IPS-18c (cell line): ENCODE data around the gene CCIN.
"Not testable (repeated sequence)": the region's sequence is repeated elsewhere in the genome, so short reads cannot be mapped to it uniquely, and the experiment has no call there.

Experiments used
- H3K4me3 ChIP-seq: 2 replicates; pipeline ENCODE4 v1.7.0; 2013; ENCODE audit warnings: low read depth, mild to moderate bottlenecking, low read length, moderate library complexity; ENCODE audit not compliant: insufficient read depth
- H3K9me3 ChIP-seq: one replicate; pipeline ENCODE4 v1.6.1; 2013; ENCODE audit warnings: mild to moderate bottlenecking, low read length, moderate library complexity; ENCODE audit not compliant: control insufficient read depth, insufficient read depth

CCIN gene

DNA sequence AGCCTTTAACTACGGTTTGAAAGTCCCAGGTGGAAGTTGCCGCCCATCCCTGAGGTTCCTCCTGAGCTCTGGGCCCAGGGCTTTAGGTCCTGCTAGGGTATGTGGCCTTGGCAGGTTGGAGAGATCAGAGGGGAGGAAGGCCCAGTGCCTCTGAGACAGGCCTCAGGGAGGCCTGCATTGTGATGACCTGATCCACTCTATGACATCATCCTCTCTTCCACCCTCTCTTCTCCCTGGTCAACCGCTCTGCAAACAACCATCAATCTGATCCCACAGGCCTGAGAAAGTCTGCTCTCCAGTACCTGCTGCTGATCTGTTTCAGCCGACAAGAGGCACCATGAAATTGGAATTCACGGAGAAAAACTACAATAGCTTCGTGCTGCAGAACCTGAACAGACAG lies at the start of gene CCIN:
TSS of gene CCIN (plus strand) at position 223 of the 400 bp plus-strand sequence. CDS start at position 338, 115 bp downstream.
- Histone ChIP-seq H3K9me3 (peaks cover 2% of the 10 kb centered on the region), H3K4me3 (no peak within 1 kb of the TSS)

DNA sequence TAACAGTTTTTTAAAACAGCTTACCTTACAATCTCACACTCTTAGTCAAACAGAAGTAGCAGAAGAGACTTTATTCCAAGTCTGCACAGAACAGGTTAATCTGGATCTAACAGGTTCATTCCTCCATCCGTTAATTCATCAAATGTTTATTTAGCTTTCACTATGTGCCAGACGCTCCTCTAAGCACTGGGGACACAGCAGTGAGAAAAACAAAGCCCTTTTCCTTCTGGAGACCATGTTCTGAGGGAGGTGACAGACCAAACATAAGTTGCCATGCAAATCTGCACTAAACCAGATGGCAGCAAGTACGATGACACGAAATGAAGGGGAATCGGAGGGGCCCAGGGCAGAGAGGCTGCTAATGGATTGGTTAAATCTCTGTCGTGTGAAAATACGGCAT lies 49.7 kb upstream of the CCIN start:
- no peak overlapping the region for H3K4me3 ChIP-seq

DNA sequence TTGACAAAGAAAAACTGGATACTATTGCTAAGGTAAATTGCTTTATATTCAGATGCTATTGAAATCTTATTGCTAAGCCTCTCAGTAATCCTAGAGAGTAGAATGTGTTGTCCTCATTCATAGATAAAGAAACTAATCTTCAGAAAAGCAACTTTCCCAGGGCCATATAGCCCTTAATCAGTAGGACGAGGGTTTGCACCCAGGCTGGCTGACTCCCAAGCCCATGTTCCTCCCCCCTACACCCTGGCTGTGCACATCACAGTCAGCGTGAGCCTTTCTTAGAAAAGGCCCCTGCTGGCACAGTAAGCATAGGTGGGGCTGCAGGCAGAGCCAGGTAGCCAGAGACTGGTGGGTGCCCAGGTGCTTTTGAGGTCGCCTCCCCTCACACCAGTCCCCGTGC lies 48.5 kb upstream of the CCIN start:
- Histone ChIP-seq H3K9me3 (no peaks in the 10 kb centered on the region), H3K4me3 (no peak overlapping the region)

More for the DNA sequence above, 49.7 kb upstream of the CCIN start:
- no peaks in the 10 kb centered on the region for H3K9me3 ChIP-seq

GRCh38 chr9:36121971-36122370 lies 47.2 kb upstream of the CCIN start:
- H3K4me3 ChIP-seq, result no peak overlapping the region
- no peaks in the 10 kb centered on the region for H3K9me3 ChIP-seq

GRCh38 chr9:36123515-36123914 lies 45.7 kb upstream of the CCIN start:
- H3K9me3 ChIP-seq, result no peaks in the 10 kb centered on the region
- no peak overlapping the region for H3K4me3 ChIP-seq

- Histone ChIP-seq H3K4me3 (no peak overlapping the region), H3K9me3 (no peaks in the 10 kb centered on the region)
Measured at GRCh38 chr9:36125062-36125855, 43.9 kb upstream of the CCIN start.

DNA sequence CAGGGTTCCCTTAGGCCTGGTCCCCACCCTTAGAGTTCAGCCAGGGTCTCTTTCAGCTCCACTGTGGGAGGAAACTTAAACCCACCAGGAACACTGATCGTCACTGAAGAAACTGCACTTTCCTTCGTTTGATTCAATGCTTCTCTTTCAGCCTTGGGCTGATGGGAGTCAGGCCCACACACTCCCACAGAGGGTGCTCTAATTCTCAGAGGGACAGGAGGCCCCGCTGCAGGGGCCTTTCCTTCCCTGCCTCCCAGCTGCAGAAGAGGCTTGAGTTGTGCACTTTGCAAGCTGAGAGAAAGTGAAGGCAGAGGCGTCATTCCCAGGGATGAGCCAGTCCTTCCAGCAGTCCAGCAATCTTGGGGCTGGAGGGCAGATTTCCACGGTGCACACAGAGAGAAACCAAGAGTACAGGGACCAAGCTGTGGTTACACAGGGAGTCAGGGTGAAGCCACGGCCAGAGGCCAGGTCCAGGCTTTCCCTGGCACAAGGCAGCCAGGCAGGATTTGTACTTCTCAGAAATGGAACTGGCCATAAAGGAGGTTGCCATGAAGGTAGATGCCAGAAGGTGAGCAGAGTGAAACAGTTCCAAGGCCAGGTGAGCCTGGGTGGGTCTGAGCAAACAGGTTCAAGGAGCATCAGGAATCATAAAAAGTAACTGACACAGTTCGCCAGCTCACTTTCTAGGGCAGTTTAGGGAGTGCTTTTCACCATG lies 43.0 kb upstream of the CCIN start:
- no peak overlapping the region for H3K4me3 ChIP-seq
- no peaks in the 10 kb centered on the region for H3K9me3 ChIP-seq

- H3K9me3 ChIP-seq, result no peaks in the 10 kb centered on the region
- H3K4me3 ChIP-seq, result no peak overlapping the region
Measured at GRCh38 chr9:36127652-36128244, 41.4 kb upstream of the CCIN start.

DNA sequence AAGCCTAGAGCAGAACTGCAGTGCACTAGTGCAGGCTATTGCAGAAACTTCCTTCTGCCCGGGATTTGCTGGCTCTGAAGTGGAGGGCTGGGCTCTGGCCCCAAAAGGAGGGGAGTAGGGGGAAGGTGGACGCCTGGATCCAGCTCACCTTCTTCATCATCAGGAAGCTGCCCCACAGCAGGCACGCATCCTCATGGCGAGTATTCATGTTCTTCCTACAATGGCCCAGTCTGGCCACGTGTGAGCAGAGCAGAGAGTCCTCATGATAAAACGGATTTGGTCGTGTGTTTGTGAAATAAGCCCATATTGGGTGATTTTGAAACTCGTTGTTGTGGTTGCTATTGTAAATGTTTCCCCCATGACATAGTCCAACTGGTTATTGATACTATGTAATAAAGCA lies 40.8 kb upstream of the CCIN start:
- no peak overlapping the region for H3K4me3 ChIP-seq
- no peaks in the 10 kb centered on the region for H3K9me3 ChIP-seq

- no peaks in the 10 kb centered on the region for H3K9me3 ChIP-seq
- no peak overlapping the region for H3K4me3 ChIP-seq
Measured at GRCh38 chr9:36129139-36129538, 40.0 kb upstream of the CCIN start.

DNA sequence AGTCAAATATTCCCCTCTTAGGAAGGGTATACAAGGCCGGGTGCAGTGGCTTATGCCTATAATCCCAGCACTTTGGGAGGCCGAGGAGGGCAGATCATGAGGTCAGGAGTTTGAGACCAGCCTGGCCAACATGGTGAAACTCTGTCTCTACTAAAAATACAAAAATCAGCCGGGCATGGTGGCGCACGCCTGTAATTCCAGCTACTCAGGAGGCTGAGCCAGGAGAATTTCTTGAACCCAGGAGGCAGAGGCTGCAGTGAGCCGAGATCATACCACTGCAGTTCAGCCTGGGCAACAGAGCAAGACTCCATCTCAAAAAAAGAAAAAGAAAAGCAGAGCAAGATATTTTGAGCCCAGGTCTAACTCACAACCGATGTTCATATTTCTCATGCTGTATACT lies 37.5 kb upstream of the CCIN start:
- H3K9me3 ChIP-seq, H3K4me3 ChIP-seq: not testable (repeated sequence)

GRCh38 chr9:36132086-36132485 lies 37.1 kb upstream of the CCIN start:
- no peaks in the 10 kb centered on the region for H3K9me3 ChIP-seq
- no peak overlapping the region for H3K4me3 ChIP-seq

GRCh38 chr9:36134761-36135505 lies 34.3 kb upstream of the CCIN start:
- H3K4me3 ChIP-seq, result peak overlapping the region; percentile 24; the same call in 1 of the 2 replicates

GRCh38 chr9:36135741-36136271 lies 33.4 kb upstream of the CCIN start:
- Histone ChIP-seq H3K4me3 (peak overlapping the region; percentile 76), H3K9me3 (no peaks in the 10 kb centered on the region)

More at GRCh38 chr9:36134761-36135505, 34.3 kb upstream of the CCIN start:
- H3K9me3 ChIP-seq, result no peaks in the 10 kb centered on the region

DNA sequence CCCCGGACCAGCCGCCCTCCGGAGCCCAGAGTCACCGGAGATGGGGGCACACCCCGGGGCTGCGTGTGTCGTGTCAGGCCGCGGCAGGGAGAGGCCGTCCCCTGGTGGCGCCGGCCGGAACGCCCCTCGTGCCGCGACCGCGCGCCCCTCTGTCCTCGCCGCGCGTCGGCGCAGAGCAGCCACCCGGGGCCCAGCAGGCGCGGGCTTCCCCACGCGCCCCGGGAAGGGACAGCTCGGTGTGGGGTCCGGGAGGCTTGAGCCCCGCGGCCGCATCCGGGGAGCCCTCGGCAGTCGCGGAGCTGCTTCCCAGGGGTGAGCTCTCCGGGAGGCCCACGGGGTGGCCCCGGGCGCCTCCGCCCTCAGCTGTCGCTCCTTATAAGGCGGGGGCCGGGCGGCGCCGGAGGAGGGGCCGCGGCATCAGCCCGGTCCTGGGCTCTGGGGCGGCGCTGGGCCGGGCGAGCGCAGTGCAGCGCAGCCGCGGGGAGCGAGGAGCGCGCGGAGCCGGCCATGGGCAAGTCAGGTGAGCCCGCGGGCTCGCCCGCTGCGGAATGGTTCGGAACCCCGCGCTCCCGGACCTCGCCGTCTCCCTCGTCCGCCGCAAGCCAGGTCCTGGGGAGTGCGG lies 32.8 kb upstream of the CCIN start, which contains the start of gene GLIPR2:
TSS of gene GLIPR2 (plus strand) at position 462 of the 622 bp plus-strand sequence. CDS start at position 508, 46 bp downstream.
- Histone ChIP-seq H3K9me3 (no peaks in the 10 kb centered on the region), H3K4me3 (peak within 1 kb of the TSS; percentile 76)

DNA sequence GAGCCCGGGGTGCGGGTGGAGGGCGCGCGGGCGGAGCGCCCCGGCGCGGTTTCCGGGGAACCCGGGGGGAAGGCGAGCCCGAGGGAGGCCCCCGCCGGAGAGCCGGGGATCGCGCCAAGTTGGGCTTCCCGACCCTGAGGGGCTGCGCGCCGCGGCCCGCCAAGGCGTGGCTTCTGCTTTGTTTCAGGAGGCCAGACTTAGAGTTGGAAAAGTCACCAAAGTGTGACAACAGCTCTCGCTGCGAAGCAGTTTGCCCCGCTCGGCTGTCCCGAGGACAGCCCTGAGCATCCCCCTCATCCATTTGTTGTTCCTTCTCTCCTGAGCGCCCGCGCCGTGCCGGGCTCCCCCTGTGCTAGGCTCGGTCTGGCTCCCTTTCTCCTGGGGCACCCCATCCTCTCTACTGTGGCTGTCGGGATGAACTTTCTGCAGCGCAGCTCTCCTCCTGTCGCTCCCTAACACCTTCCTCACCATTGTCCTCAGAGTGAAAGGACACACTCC lies 32.2 kb upstream of the CCIN start:
- H3K4me3 ChIP-seq, result peak overlapping the region; percentile 76

More for the DNA sequence above, 32.2 kb upstream of the CCIN start:
- no peaks in the 10 kb centered on the region for H3K9me3 ChIP-seq
